CD4-positive, alpha-beta memory T cell (primary cell): ENCODE data around the gene ZNF367. TPM values are rescaled to one million over a fixed set of nuclear protein-coding genes. Genes with fewer than 3 reads are reported as not detected.

Experiments used
- polyA plus RNA-seq, 2 donors: library from polyadenylated mRNA; unstranded; fragments of 300-500 nt; fragmentation: Illumina TruSeq; gene quantifications; one replicate each; pipeline ENCODE4 v1.2.3, GENCODE V29; 2021
- total RNA-seq, 2 experiments: library from RNA; stranded (reverse); gene quantifications; one replicate each; pipeline ENCODE4 v1.2.3, GENCODE V29; 2021

ZNF367 gene
- total and polyA plus RNA-seq, 4 experiments from 2014 or later, result 0.39 to 5.4 (median 3.4) TPM

Other genes starting within 250 kb of the ZNF367 start
- gene HSD17B3, start 116.2 kb downstream of the ZNF367 start, total RNA-seq, result 1 to 10 TPM; 1.8 to 2.1 TPM
- gene HSD17B3, start 116.2 kb downstream of the ZNF367 start, polyA plus RNA-seq, result not detected
- gene SLC35D2, start 34.7 kb downstream of the ZNF367 start, total RNA-seq, result 10 to 100 TPM; 29.8 to 30.3 TPM
- gene SLC35D2, start 34.7 kb downstream of the ZNF367 start, polyA plus RNA-seq, result 10 to 100 TPM; 25.3 to 30.5 TPM
- 10 to 100 TPM; 35.5 to 36.6 TPM for gene HABP4, start 31.8 kb upstream of the ZNF367 start, total RNA-seq
- gene HABP4, start 31.8 kb upstream of the ZNF367 start, polyA plus RNA-seq, result 10 to 100 TPM; 18.6 to 31.1 TPM
- gene CDC14B, start 201.5 kb upstream of the ZNF367 start, total RNA-seq, result 10 to 100 TPM; 15.8 to 17.1 TPM
- 10 to 100 TPM; 10.6 to 10.7 TPM for gene CDC14B, start 201.5 kb upstream of the ZNF367 start, polyA plus RNA-seq
- gene PRXL2C, start 236.9 kb upstream of the ZNF367 start, total RNA-seq, result 10 to 100 TPM; 11.5 to 12.4 TPM
- 10 to 100 TPM; 10.7 to 13.8 TPM for gene PRXL2C, start 236.9 kb upstream of the ZNF367 start, polyA plus RNA-seq